Measurements from ENCODE around the gene COL28A1. TPM values are rescaled to one million over a fixed set of nuclear protein-coding genes. Genes with fewer than 3 reads are reported as not detected.

Gene COL28A1
- total RNA-seq, 1 donor from 2014 or later: 0.60 TPM

DNA sequence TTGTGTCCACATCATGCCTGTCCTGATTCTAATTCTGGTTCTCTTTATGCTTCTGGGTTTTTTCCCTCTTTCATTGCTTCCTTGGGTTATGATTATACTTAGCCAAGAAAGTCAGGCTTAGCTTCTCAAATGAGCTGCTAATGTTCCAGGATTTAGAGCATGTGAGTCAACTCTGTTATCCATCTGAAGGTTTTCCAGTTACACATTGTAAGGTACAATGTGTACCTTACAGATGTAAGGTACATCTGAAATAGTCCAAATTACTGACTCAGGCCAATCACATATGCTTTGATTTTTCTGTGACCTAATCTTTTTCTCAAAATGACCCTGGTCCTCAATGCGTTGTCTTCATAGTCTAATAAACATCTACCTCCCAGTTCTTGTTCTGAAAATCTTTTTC, 17.7 kb upstream of the COL28A1 start:
- no peaks in the 10 kb centered on the region for H3K36me3 Mint-ChIP-seq
- Histone ChIP-seq H2AFZ (replicated peaks) (no peak overlapping the region), H3K36me3 (no peaks in the 10 kb centered on the region), H3F3A (ENCODE audit: low read depth) (peaks cover 8% of the 10 kb centered on the region), H3K4me1 (peaks cover 16% of the 10 kb centered on the region), H3K27ac (no peak overlapping the region), H3K79me2 (ENCODE audit: low read depth) (no peaks in the 10 kb centered on the region), H4K20me1 (ENCODE audit: low read depth) (no peaks in the 10 kb centered on the region), H3K4me2 (no peak overlapping the region), H3K27me3 (no peaks in the 10 kb centered on the region), H3K4me3 (no peak overlapping the region), H3K9me3 (ENCODE audit: low read depth) (no peaks in the 10 kb centered on the region), H3K9ac (no peak overlapping the region)
- no peak overlapping the region for H3K27ac Mint-ChIP-seq
- no peaks in the 10 kb centered on the region for H3K27me3 Mint-ChIP-seq (ENCODE audit: insufficient read depth, low read depth)
- no peaks in the 10 kb centered on the region for H3K9me3 Mint-ChIP-seq
- TF ChIP-seq EZH2phosphoT487 (IDR thresholded peaks at IDR 0.05): no peak
- no peak for TF ChIP-seq EZH2 (IDR thresholded peaks at IDR 0.05)
- TF ChIP-seq, protein P1, sequence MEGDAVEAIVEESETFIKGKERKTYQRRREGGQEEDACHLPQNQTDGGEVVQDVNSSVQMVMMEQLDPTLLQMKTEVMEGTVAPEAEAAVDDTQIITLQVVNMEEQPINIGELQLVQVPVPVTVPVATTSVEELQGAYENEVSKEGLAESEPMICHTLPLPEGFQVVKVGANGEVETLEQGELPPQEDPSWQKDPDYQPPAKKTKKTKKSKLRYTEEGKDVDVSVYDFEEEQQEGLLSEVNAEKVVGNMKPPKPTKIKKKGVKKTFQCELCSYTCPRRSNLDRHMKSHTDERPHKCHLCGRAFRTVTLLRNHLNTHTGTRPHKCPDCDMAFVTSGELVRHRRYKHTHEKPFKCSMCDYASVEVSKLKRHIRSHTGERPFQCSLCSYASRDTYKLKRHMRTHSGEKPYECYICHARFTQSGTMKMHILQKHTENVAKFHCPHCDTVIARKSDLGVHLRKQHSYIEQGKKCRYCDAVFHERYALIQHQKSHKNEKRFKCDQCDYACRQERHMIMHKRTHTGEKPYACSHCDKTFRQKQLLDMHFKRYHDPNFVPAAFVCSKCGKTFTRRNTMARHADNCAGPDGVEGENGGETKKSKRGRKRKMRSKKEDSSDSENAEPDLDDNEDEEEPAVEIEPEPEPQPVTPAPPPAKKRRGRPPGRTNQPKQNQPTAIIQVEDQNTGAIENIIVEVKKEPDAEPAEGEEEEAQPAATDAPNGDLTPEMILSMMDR (IDR thresholded peaks at IDR 0.05): no peak
- no peak for DNase-seq (ENCODE audit: low spot score)
- H3K4me3 Mint-ChIP-seq: no peak overlapping the region
- H3K4me1 Mint-ChIP-seq: peaks cover 7% of the 10 kb centered on the region

- DNase-seq (ENCODE audit: low spot score): no peak
- Histone ChIP-seq H3K27ac (no peak overlapping the region), H3K4me1 (peaks cover 16% of the 10 kb centered on the region), H2AFZ (replicated peaks) (no peak overlapping the region), H4K20me1 (ENCODE audit: low read depth) (no peaks in the 10 kb centered on the region), H3F3A (ENCODE audit: low read depth) (peaks cover 8% of the 10 kb centered on the region), H3K36me3 (no peaks in the 10 kb centered on the region), H3K79me2 (ENCODE audit: low read depth) (no peaks in the 10 kb centered on the region), H3K4me2 (no peak overlapping the region), H3K27me3 (no peaks in the 10 kb centered on the region), H3K9ac (no peak overlapping the region), H3K4me3 (no peak overlapping the region), H3K9me3 (ENCODE audit: low read depth) (no peaks in the 10 kb centered on the region)
- no peak overlapping the region for H3K4me3 Mint-ChIP-seq
- no peak for TF ChIP-seq EZH2phosphoT487 (IDR thresholded peaks at IDR 0.05)
- TF ChIP-seq EZH2 (IDR thresholded peaks at IDR 0.05): no peak
- TF ChIP-seq, protein P1 (IDR thresholded peaks at IDR 0.05): no peak
- H3K9me3 Mint-ChIP-seq: no peaks in the 10 kb centered on the region
- H3K36me3 Mint-ChIP-seq: no peaks in the 10 kb centered on the region
- H3K27me3 Mint-ChIP-seq (ENCODE audit: insufficient read depth, low read depth): no peaks in the 10 kb centered on the region
- no peak overlapping the region for H3K27ac Mint-ChIP-seq
- peaks cover 7% of the 10 kb centered on the region for H3K4me1 Mint-ChIP-seq
These were observed 16.5 kb upstream of the COL28A1 start for GRCh38 chr7:7552199-7552598.

DNA sequence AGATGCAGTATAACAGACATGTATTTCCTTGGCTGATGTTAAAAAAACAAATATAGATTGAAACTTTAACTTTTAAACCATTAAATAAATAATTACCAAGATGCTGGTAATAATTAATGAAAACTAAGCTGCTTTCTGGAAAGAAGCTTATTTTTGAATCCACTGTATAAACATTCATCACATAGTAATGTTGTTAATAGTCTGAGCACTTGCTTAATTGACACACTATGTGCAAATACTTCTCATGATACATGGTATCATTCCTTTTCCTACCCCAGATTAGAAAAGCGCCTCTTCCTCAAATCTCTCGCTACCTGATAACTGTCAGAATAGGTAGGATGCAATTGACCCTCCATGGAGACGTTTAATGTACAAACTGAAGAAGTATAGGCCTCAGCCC, 15.0 kb upstream of the COL28A1 start:
- no peak overlapping the region for H3K4me3 ChIP-seq
- H3K9me3 ChIP-seq (ENCODE audit: low read depth): no peaks in the 10 kb centered on the region
- Mint-ChIP-seq H3K27me3 (ENCODE audit: insufficient read depth, low read depth) (no peaks in the 10 kb centered on the region), H3K4me3 (no peak overlapping the region), H3K4me1 (peaks cover 7% of the 10 kb centered on the region), H3K27ac (no peak overlapping the region), H3K36me3 (no peaks in the 10 kb centered on the region), H3K9me3 (no peaks in the 10 kb centered on the region)
- H3K4me2 ChIP-seq: no peak overlapping the region
- peaks cover 16% of the 10 kb centered on the region for H3K4me1 ChIP-seq
- no peaks in the 10 kb centered on the region for H3K27me3 ChIP-seq
- TF ChIP-seq EZH2phosphoT487 (IDR thresholded peaks at IDR 0.05) (no peak), EZH2 (IDR thresholded peaks at IDR 0.05) (no peak)
- TF ChIP-seq, protein P1 (IDR thresholded peaks at IDR 0.05): no peak
- H3K27ac ChIP-seq: no peak overlapping the region
- no peak for DNase-seq (ENCODE audit: low spot score)
- H3K9ac ChIP-seq: no peak overlapping the region
- peaks cover 8% of the 10 kb centered on the region for H3F3A ChIP-seq (ENCODE audit: low read depth)
- no peak overlapping the region for H2AFZ ChIP-seq (replicated peaks)
- H3K79me2 ChIP-seq (ENCODE audit: low read depth): no peaks in the 10 kb centered on the region
- no peaks in the 10 kb centered on the region for H3K36me3 ChIP-seq
- no peaks in the 10 kb centered on the region for H4K20me1 ChIP-seq (ENCODE audit: low read depth)

All from neural progenitor cell (in vitro differentiated cells).